Measurements from ENCODE around the gene NEURL1B.
"Not testable (repeated sequence)": the region's sequence is repeated elsewhere in the genome, so short reads cannot be mapped to it uniquely, and the experiment has no call there.

The NEURL1B gene

GRCh38 chr5:172659909-172660628 is 19.0 kb downstream of the NEURL1B start:
- no peak for DNase-seq

- DNase-seq, result no peak
Measured at GRCh38 chr5:172660974-172661373, 19.9 kb downstream of the NEURL1B start.

DNA sequence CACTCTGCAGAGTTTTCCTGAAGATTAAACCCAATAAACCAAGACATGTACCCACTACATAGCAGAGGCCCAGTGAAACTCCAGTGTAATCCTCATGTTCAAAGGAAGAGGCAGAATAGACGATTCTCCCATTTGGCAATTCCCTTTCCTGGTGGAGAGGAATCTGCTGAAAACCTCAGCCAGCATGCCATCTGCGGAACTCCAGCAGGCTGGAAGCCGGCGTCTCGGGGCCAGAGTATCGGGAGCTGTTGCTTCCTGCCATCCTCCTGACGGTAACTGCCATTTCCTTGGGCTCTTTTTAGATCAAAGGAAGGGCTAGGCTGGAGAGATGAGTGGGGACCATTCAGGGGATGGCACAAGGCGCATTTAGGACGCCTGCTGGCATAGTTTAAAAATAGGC is 20.5 kb downstream of the NEURL1B start:
- no peak for DNase-seq

GRCh38 chr5:172662596-172662995 is 21.5 kb downstream of the NEURL1B start:
- DNase-seq, result no peak

DNA sequence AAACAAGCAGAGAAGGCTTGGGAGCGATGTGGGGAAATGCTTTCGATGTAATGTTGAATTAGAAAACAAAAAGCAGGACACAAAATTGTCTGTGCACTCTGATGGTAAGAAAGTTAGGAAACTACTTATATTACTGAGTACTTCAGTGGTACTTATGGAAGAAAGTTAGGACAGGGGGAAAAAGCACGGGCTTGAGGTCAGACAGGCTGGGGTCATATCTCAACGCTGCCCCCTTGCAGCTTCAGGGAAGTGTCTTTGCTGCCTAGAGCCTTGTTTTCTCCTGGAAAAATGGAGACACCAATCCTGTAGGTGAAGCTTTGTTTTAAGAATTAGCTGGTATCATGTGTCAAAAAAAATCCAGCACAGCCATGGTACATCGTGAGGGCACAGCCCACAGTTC is 23.0 kb downstream of the NEURL1B start:
- DNase-seq, result no peak

DNA sequence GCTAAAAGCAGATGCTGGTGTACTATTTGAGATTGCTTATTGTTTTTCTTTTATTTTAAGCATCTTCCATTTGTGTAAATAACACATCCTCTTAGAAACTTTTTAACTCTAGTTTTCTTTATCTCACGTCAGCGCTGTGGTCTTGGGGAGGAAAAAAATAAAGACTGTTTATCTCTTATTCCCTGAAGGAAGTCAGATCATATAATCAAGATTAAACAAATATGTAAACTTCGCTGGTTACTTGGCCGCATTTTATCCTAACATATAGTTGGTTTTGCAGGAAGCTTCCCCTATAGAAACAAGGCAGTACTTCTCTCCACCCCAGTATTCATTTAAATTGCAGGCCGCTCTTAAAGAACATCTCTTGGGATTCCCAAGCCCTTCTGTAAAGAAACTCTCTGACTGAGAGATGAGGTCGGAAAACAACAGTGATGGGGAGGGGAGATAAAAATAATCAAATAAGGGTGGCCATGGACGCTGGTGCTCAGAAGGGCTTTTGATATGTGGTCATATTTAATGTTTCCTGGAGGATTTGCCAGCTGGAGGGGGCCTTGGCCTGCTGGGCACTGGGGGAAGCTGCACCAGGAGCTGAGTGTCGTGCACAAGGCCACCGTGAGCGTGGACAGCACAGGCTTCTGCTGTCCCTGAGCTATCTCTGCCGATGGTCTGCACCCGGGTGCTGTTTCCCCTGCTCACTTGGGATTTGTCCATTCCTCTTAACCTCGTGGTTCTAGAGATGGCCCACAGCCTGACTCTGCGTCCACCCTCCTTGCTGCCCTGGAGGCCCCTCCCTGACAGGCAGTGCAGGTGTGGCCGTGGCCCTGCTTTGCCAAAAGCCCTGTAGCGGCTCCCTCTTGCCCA is 23.8 kb downstream of the NEURL1B start:
- DNase-seq, result no peak

- no peak for DNase-seq
Measured at GRCh38 chr5:172666251-172666650, 25.2 kb downstream of the NEURL1B start.

DNA sequence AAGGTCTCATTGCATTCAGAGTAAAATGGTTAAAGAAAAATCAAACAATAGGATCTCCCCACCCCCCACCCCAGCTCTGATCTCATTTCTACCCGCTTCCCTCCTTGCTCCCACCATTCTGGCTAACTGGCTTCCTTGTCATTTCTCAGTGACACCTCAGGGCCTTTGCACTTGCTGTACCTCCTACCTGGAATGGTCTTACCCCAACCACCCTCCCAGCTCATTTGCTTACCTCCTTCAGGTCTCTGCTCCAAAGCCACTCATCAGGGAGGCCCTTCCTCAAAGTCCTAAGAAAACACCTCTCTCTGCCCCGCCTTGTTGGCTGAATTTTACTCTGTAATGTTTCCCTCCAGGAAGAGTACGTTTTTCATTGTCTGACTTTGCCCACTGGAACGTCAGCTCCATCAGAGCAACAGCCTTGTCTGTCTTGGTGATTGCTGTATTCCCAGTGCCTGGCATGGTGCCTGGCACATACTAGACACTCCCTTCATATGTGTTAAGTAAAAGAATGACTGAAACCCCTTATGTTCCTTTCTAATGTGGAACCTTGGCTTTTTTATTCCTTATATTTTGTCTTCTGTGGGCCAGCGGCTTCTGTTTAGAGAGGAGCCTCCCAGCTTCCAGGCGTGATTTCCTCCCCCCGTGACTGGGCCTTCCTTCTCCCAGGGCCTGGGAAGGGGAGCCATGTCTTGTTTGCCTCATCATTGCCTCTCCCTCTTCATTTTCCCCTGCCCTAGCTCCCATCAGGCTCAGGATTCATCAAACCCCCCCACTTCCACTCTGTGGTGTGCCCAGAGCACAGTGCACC is 26.9 kb downstream of the NEURL1B start:
- no peak for DNase-seq

- DNase-seq, result no peak
Measured at GRCh38 chr5:172668594-172669071, 27.6 kb downstream of the NEURL1B start.

- no peak for DNase-seq
Measured at GRCh38 chr5:172669386-172670004, 28.4 kb downstream of the NEURL1B start.

GRCh38 chr5:172670005-172670402 is 28.9 kb downstream of the NEURL1B start:
- DNase-seq, result no peak

DNA sequence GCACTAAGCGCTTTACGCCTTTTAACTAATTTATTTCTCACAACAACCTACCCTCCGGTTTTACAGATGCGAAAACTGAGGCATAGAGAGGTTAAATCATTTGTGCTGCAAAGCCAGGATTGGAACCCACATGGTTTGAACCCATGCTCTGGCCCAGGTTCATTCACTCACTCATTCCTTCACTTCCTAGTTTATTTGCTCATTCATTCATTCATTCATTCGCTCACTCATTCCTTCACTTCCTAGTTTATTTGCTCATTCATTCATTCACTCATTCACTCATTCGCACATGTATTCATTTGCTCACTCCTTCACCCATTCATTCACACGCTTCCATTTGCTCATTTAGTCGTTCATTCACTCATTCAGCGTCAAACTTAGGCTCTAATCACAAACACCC is 29.4 kb downstream of the NEURL1B start:
- DNase-seq, result no peak

- no peak for DNase-seq
Measured at GRCh38 chr5:172671091-172671490, 30.0 kb downstream of the NEURL1B start.

- DNase-seq, result no peak
Measured at GRCh38 chr5:172672681-172673080, 31.6 kb downstream of the NEURL1B start.

GRCh38 chr5:172674155-172674554 is 33.1 kb downstream of the NEURL1B start:
- DNase-seq, result no peak

DNA sequence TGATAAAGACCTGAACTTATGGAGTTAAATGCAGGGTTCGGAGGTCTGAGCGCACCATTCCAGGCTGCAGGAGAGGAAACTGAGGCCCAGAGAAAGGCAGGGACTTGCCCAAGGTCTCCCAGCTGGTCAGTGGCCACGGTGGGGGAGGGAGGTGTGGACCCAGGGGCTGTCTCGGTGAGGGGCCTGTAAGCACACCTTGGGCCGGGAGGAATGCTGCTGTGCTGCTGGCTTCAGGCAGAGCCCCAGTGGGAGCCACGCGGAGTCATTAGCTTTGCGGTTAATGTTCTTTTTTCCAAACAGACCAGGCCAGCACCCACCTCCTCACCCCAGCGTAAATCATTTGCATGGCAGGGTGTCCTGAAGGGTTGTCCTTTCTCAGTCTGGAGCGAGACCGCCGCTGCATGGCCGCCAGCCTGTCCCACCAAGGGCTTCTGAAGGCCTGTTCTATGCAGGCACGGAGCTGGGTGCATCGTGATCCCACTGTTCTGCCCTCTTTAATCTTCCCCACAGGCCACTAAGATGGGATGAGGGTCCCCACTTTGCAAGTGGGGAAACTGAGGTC is 35.9 kb downstream of the NEURL1B start:
- DNase-seq, result no peak

DNA sequence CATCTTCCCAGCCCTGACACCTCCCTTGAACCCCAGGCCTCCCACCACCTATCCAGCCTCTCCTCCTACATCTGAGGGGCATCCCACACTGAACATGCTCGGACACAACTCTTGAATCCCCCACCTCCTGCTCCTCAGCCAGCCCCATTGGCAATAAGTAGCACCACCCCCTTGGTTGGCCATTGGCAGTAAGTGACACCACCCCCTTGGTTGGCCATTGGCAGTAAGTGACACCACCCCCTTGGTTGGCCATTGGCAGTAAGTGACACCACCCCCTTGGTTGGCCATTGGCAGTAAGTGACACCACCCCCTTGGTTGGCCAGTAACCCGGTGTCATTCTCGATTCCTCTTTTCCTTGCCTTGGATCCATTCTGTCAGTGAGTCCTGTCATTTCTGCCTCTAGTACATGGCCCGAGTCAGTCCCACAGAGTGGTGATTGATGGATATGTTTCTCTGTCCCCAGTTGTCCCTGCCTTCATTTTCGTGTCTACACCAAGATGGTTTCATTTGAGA is 37.4 kb downstream of the NEURL1B start:
- not testable (repeated sequence) for DNase-seq

DNA sequence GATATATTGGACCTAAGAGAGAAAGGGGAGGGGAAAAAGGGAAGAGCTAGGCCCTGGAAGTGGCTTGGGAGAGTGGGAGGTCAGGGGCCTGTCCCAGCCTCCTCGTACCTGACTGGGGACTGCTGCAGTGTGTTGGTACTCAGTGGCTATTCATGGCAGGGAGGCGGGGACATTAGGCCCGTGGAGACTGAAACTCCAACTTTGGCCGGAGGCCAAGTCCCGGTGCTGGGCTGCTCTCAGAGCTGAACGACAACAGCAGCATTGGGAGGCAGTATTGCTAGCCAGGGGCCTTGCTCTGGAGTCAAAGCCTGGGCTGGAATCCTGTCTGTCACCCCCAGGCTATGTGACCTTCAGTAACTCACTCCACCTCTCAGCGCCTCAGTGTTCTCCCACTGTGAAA is 37.8 kb downstream of the NEURL1B start:
- no peak for DNase-seq

DNA sequence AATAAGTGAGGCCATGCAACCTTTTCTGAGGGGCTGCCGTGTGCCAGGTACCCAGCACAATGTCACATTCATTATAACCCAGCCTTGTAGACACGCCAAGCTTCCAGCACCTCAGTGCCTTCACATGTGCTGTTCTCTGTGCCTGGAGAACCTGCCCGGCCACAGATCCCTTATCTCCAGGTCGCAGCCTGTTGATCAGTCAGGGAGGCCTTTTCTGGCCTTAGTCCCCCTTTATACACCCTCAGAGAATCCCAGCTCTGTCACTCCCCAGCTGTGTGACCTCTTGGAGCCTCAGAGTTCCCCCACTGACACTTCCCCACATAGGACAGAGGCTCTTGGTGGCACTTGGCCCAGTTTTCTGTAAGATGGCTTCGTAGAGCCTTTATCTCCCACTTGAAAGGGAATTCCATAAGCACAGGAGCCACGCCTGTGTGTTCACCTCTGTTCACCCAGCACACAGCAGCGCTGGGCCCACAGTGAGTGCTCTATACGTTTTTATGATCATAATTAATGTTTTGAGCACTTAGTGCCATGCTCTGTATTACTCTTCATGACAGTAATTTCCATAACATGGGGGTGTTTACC is 38.7 kb downstream of the NEURL1B start:
- DNase-seq, result no peak

DNA sequence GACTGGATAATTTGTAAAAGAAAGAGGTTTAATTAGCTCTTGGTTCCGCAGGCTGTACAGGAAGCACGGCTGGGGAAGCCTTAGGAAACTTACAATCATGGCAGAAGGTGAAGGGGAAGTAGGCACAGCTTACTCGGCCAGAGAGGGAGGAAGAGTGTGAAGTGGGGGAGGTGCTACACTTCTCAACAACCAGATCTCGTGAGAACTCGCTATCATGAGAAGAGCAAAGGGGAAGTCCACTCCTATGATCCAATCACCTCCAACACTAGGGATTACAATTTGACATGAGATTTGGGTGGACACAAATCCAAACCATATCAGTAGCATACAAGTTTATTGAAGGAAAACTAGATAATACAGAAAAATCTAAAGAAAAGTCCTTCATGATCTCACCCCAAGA is 39.9 kb downstream of the NEURL1B start:
- DNase-seq, result no peak

GRCh38 chr5:172681421-172681820 is 40.4 kb downstream of the NEURL1B start:
- no peak for DNase-seq

GRCh38 chr5:172683264-172683644 is 42.2 kb downstream of the NEURL1B start:
- DNase-seq, result no peak

Data from NCI-H1930 (cell line).